GM13977 (cell line): Measurements from ENCODE around the gene PHC1.
A peak's percentile ranks its signal among the peaks of the same experiment; 100 is the strongest.
"Not testable (repeated sequence)": the region's sequence is repeated elsewhere in the genome, so short reads cannot be mapped to it uniquely, and the experiment has no call there.

Experiments used
- DNase-seq: peaks from one replicate; pipeline ENCODE4 v3.0.0; 2012; ENCODE audit warnings: low spot score
- in situ Hi-C: fragments of 300-500 bp; cut with MboI; formaldehyde crosslinking; loops from one replicate; pipeline ENCODE4 v1.12.0; 2022; ENCODE audit warnings: low sequenced_read_pairs, low pct_unique_long_range_greater_than_20kb, mixed read lengths, inconsistent platforms; ENCODE audit not compliant: unreplicated experiment
- TF ChIP-seq, protein P1 (sequence below): IDR thresholded peaks from 2 replicates; pipeline ENCODE4 v1.5.1; 2012; ENCODE audit warnings: mild to moderate bottlenecking, control low read depth; ENCODE audit not compliant: insufficient read depth; ENCODE audit errors: extremely low read depth, missing control alignments

Gene PHC1

DNA sequence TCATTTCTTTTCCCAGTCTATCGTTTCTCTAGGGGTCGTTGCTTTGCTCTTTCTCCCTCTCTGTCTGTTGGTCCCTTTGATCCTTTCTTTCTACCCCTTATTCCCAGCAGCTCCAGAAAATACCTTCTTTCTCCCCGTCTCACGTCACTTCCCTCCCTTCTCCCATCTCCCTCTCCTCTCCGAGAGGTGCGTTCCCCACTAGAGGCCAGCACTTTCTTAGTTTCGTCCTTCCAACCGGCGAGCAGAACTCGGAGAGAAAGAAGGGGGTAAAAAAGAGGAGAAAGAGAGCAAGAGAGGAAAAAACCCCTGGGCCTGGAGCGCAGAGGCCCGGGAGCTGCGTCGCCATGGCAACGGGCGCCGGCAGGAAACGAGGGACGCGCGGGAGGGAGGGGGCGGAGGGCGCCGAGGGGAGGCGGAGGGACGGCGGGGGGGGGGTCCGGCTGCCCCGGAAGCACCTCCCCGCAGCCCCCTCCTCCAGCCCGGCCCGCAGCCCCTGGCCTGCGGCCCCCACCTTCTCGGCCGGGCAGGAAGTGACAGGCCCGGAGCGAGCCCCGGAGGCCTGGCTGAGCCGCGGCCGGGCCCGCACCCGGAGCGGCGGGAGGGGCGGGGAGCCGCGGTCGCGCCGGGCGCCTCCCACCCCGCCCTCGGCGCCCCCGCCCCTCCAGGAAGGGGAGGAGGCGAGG is at the start of gene PHC1:
Gene PHC1, plus strand, starts transcription at position 477 of the 683 bp plus-strand sequence. CDS start 3,169 bp downstream, outside the sequence.
- DNase-seq = peak; percentile 91
- in situ Hi-C loops = not testable (repeated sequence)
- TF ChIP-seq, protein P1, sequence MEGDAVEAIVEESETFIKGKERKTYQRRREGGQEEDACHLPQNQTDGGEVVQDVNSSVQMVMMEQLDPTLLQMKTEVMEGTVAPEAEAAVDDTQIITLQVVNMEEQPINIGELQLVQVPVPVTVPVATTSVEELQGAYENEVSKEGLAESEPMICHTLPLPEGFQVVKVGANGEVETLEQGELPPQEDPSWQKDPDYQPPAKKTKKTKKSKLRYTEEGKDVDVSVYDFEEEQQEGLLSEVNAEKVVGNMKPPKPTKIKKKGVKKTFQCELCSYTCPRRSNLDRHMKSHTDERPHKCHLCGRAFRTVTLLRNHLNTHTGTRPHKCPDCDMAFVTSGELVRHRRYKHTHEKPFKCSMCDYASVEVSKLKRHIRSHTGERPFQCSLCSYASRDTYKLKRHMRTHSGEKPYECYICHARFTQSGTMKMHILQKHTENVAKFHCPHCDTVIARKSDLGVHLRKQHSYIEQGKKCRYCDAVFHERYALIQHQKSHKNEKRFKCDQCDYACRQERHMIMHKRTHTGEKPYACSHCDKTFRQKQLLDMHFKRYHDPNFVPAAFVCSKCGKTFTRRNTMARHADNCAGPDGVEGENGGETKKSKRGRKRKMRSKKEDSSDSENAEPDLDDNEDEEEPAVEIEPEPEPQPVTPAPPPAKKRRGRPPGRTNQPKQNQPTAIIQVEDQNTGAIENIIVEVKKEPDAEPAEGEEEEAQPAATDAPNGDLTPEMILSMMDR = peak; percentile 37

DNA sequence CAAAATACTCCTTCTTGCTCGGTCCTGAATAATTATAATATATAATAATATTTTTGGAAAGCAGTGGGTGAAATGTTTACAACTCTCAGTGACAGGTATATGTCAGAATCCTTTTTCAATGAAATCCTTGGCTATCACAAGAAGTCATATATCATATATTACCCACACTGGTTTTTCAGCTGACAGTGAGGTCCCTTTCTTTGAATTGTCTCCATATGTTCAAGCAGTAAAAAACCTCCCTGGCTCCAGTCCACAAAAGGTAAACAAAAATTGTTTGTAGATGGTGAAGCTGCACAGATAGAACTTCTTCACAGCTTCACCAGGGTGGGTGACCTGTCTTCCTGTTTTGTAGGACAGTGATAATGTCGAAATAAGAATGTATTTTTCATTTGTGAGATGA is 47.9 kb upstream of the PHC1 start:
- no peak for DNase-seq
- in situ Hi-C loops = loop anchor here (25.0 kb wide), 2 partner anchors 179 to 329 kb away; partner anchors contain the start of genes CLEC4E and RIMKLB
- TF ChIP-seq, protein P1 = no peak

DNA sequence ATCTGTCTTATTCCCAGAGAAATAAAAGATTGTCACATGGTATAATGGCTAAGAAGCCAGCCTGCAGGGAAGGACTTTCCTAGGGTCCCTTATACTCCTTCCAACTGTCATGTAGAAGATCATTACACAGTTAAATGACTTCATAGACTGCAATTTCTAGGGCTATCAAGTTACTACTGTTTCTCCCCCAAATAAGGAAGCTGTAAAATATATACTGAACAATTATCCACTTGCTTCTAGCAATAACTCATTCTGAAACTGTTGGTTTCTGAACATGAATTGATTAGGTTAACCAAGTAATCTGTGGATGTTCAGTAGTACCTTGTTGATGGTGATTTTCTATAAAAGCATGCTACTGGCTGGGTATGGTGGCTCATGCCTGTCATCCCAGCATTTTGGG is 47.3 kb upstream of the PHC1 start:
- in situ Hi-C loops = loop anchor here (25.0 kb wide), 2 partner anchors 180 to 330 kb away; partner anchors contain the start of genes CLEC4E and RIMKLB
- no peak for DNase-seq
- TF ChIP-seq, protein P1 = no peak

DNA sequence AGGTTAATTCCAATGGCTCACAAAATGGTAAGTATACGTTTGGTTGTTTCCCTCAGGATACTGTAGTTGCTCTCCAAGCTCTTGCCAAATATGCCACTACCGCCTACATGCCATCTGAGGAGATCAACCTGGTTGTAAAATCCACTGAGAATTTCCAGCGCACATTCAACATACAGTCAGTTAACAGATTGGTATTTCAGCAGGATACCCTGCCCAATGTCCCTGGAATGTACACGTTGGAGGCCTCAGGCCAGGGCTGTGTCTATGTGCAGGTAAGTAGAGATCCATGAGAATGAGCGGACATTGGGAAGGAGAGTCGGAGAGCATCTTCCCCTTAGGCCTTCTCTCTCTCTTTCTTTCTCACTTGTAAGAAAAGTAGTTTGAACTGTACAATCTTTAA is 46.5 kb upstream of the PHC1 start:
- TF ChIP-seq, protein P1 = no peak
- in situ Hi-C loops = loop anchor here (25.0 kb wide), 2 partner anchors 180 to 330 kb away; partner anchors contain the start of genes CLEC4E and RIMKLB
- DNase-seq = no peak

DNA sequence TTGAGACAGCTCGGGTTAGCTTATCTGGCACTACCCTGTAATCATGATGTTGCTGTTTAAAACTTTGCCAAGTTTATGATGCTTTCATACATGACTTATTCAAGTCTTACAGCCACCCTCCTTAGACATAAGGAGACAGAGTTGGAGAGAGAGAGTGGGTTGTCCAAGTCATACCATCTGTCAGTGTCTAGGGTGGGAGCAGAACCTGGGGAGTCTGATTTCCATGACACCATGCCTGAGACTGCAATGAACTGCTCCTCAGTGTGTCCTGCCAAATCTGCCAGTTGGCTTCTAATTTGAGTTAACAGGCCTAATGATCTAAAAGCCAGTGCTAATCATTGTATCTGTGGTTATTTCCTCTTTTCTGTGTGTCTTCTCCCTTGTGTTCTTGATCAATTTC is 43.7 kb upstream of the PHC1 start:
- in situ Hi-C loops = loop anchor here (25.0 kb wide), 2 partner anchors 183 to 333 kb away; partner anchors contain the start of genes CLEC4E and RIMKLB
- TF ChIP-seq, protein P1 = no peak
- no peak for DNase-seq

DNA sequence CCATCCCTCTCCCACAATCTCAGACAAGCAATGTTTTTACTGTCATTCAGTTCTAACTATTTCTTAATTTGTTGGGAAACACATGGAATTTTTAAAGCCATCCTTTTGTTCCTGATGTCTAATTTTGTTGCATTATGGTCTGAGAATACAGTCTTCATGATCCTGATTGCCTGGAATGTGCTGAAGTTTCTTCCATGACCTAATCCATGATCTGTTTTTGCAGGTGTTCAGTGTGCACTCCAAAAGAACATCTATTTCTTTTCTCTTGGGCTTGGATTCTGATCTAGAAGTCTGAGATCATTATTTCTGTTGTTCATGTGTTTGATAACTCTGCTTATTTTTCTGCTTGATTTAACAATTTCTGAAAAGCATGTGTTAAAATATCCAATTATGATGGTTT is 43.2 kb upstream of the PHC1 start:
- no peak for DNase-seq
- TF ChIP-seq, protein P1 = no peak
- in situ Hi-C loops = loop anchor here (25.0 kb wide), 2 partner anchors 184 to 334 kb away; partner anchors contain the start of genes CLEC4E and RIMKLB
